ENCODE data around the gene RBFOX1.

Gene RBFOX1

GRCh38 chr16:7613518-7613917, 280.9 kb downstream of the RBFOX1 start:
- Histone ChIP-seq H3K9ac (ENCODE audit: low read depth, low read length, poor library complexity) (no peak overlapping the region), H3K36me3 (replicated peaks in 1 of 2; ENCODE audit: control insufficient read depth in 2 of 2, insufficient read depth in 2 of 2, low read length in 2 of 2) (no peaks in the 10 kb centered on the region), H3K4me1 (ENCODE audit: control insufficient read depth in 2 of 2, insufficient read depth in 1 of 2, low read depth in 1 of 2, low read length in 2 of 2) (no peaks in the 10 kb centered on the region), H3K9me3 (replicated peaks in 1 of 2; ENCODE audit: control insufficient read depth in 2 of 2, insufficient read depth in 1 of 2, low read depth in 1 of 2, low read length in 2 of 2) (no peaks in the 10 kb centered on the region), H2BK12ac (ENCODE audit: low read length) (no peak overlapping the region), H3K14ac (ENCODE audit: low read length) (no peak overlapping the region), H3K18ac (ENCODE audit: low read length) (no peak overlapping the region), H3K23ac (ENCODE audit: low read depth, low read length, poor library complexity) (no peak overlapping the region), H2BK15ac (ENCODE audit: low read length) (no peak overlapping the region), H4K91ac (ENCODE audit: low read depth, low read length, poor library complexity) (no peak overlapping the region), H3K4me2 (ENCODE audit: insufficient read depth, low read length, poor library complexity, severe bottlenecking) (no peak overlapping the region), H3K79me1 (ENCODE audit: low read depth, low read length) (no peaks in the 10 kb centered on the region), H2BK120ac (ENCODE audit: low read depth, low read length) (no peak overlapping the region), H2AK5ac (ENCODE audit: low read depth, low read length) (no peak overlapping the region), H4K8ac (ENCODE audit: low read depth, low read length) (no peak overlapping the region), H3K4me3 (ENCODE audit: low read length in 2 of 2) (no peak overlapping the region), H3K27ac (replicated peaks; ENCODE audit: low read length) (no peak overlapping the region), H3K4ac (ENCODE audit: low read length) (no peak overlapping the region), H2AFZ (ENCODE audit: low read length) (no peak overlapping the region), H2BK5ac (ENCODE audit: low read length) (no peak overlapping the region), H3K27me3 (ENCODE audit: control insufficient read depth in 3 of 3, insufficient read depth in 3 of 3, low read depth in 1 of 3, low read length in 3 of 3) (no peaks in the 10 kb centered on the region)
- DNase-seq (ENCODE audit: low spot score): no peak
- no CpG with 5 or more reads among the region's 2 CpGs for WGBS, 2 donors (ENCODE audit: extremely low coverage in 2 of 2, insufficient read length in 2 of 2, insufficient replicate concordance in 1 of 2)

GRCh38 chr16:7614021-7614795, 281.6 kb downstream of the RBFOX1 start:
- no CpG with 5 or more reads among the region's 7 CpGs for WGBS, 2 donors (ENCODE audit: extremely low coverage in 2 of 2, insufficient read length in 2 of 2, insufficient replicate concordance in 1 of 2)
- no peak overlapping the region for H4K91ac ChIP-seq (ENCODE audit: low read depth, low read length, poor library complexity)
- no peak overlapping the region for H2AK5ac ChIP-seq (ENCODE audit: low read depth, low read length)
- H3K14ac ChIP-seq (ENCODE audit: low read length): no peak overlapping the region
- H3K36me3 ChIP-seq (replicated peaks in 1 of 2; ENCODE audit: control insufficient read depth in 2 of 2, insufficient read depth in 2 of 2, low read length in 2 of 2): no peaks in the 10 kb centered on the region
- H3K79me1 ChIP-seq (ENCODE audit: low read depth, low read length): no peaks in the 10 kb centered on the region
- no peak overlapping the region for H3K18ac ChIP-seq (ENCODE audit: low read length)
- H3K9me3 ChIP-seq (replicated peaks in 1 of 2; ENCODE audit: control insufficient read depth in 2 of 2, insufficient read depth in 1 of 2, low read depth in 1 of 2, low read length in 2 of 2): no peaks in the 10 kb centered on the region
- H3K23ac ChIP-seq (ENCODE audit: low read depth, low read length, poor library complexity): no peak overlapping the region
- no peak overlapping the region for H2AFZ ChIP-seq (ENCODE audit: low read length)
- no peak overlapping the region for H4K8ac ChIP-seq (ENCODE audit: low read depth, low read length)
- no peak overlapping the region for H3K4ac ChIP-seq (ENCODE audit: low read length)
- no peak overlapping the region for H3K4me3 ChIP-seq (ENCODE audit: low read length in 2 of 2)
- no peak overlapping the region for H3K27ac ChIP-seq (replicated peaks; ENCODE audit: low read length)
- no peak for DNase-seq (ENCODE audit: low spot score)
- no peaks in the 10 kb centered on the region for H3K4me1 ChIP-seq (ENCODE audit: control insufficient read depth in 2 of 2, insufficient read depth in 1 of 2, low read depth in 1 of 2, low read length in 2 of 2)
- no peak overlapping the region for H2BK15ac ChIP-seq (ENCODE audit: low read length)
- H3K9ac ChIP-seq (ENCODE audit: low read depth, low read length, poor library complexity): no peak overlapping the region
- no peak overlapping the region for H2BK5ac ChIP-seq (ENCODE audit: low read length)
- no peak overlapping the region for H2BK120ac ChIP-seq (ENCODE audit: low read depth, low read length)
- no peak overlapping the region for H2BK12ac ChIP-seq (ENCODE audit: low read length)
- H3K27me3 ChIP-seq (ENCODE audit: control insufficient read depth in 3 of 3, insufficient read depth in 3 of 3, low read depth in 1 of 3, low read length in 3 of 3): no peaks in the 10 kb centered on the region
- H3K4me2 ChIP-seq (ENCODE audit: insufficient read depth, low read length, poor library complexity, severe bottlenecking): no peak overlapping the region

- Histone ChIP-seq H3K4me2 (ENCODE audit: insufficient read depth, low read length, poor library complexity, severe bottlenecking) (no peak overlapping the region), H2AFZ (ENCODE audit: low read length) (no peak overlapping the region), H2BK12ac (ENCODE audit: low read length) (no peak overlapping the region), H2BK5ac (ENCODE audit: low read length) (no peak overlapping the region), H3K9ac (ENCODE audit: low read depth, low read length, poor library complexity) (no peak overlapping the region), H4K91ac (ENCODE audit: low read depth, low read length, poor library complexity) (no peak overlapping the region), H3K18ac (ENCODE audit: low read length) (no peak overlapping the region), H3K14ac (ENCODE audit: low read length) (no peak overlapping the region), H3K9me3 (replicated peaks in 1 of 2; ENCODE audit: control insufficient read depth in 2 of 2, insufficient read depth in 1 of 2, low read depth in 1 of 2, low read length in 2 of 2) (no peaks in the 10 kb centered on the region), H3K23ac (ENCODE audit: low read depth, low read length, poor library complexity) (no peak overlapping the region), H2BK15ac (ENCODE audit: low read length) (no peak overlapping the region), H3K4ac (ENCODE audit: low read length) (no peak overlapping the region), H3K27me3 (ENCODE audit: control insufficient read depth in 3 of 3, insufficient read depth in 3 of 3, low read depth in 1 of 3, low read length in 3 of 3) (no peaks in the 10 kb centered on the region), H3K36me3 (replicated peaks in 1 of 2; ENCODE audit: control insufficient read depth in 2 of 2, insufficient read depth in 2 of 2, low read length in 2 of 2) (no peaks in the 10 kb centered on the region), H3K79me1 (ENCODE audit: low read depth, low read length) (no peaks in the 10 kb centered on the region), H3K4me1 (ENCODE audit: control insufficient read depth in 2 of 2, insufficient read depth in 1 of 2, low read depth in 1 of 2, low read length in 2 of 2) (no peaks in the 10 kb centered on the region), H3K4me3 (ENCODE audit: low read length in 2 of 2) (no peak overlapping the region), H2BK120ac (ENCODE audit: low read depth, low read length) (no peak overlapping the region), H4K8ac (ENCODE audit: low read depth, low read length) (no peak overlapping the region), H2AK5ac (ENCODE audit: low read depth, low read length) (no peak overlapping the region), H3K27ac (replicated peaks; ENCODE audit: low read length) (no peak overlapping the region)
- no CpG with 5 or more reads among the region's 6 CpGs for WGBS, 2 donors (ENCODE audit: extremely low coverage in 2 of 2, insufficient read length in 2 of 2, insufficient replicate concordance in 1 of 2)
- no peak for DNase-seq (ENCODE audit: low spot score)
These were observed 282.9 kb downstream of the RBFOX1 start for GRCh38 chr16:7615565-7615964.

- WGBS, 2 donors (ENCODE audit: extremely low coverage in 2 of 2, insufficient read length in 2 of 2, insufficient replicate concordance in 1 of 2): no CpG with 5 or more reads among the region's 14 CpGs
- Histone ChIP-seq H3K14ac (ENCODE audit: low read length) (no peak overlapping the region), H3K4ac (ENCODE audit: low read length) (no peak overlapping the region), H2BK15ac (ENCODE audit: low read length) (no peak overlapping the region), H3K18ac (ENCODE audit: low read length) (no peak overlapping the region), H2BK120ac (ENCODE audit: low read depth, low read length) (no peak overlapping the region), H3K4me2 (ENCODE audit: insufficient read depth, low read length, poor library complexity, severe bottlenecking) (no peak overlapping the region), H3K23ac (ENCODE audit: low read depth, low read length, poor library complexity) (no peak overlapping the region), H3K36me3 (replicated peaks in 1 of 2; ENCODE audit: control insufficient read depth in 2 of 2, insufficient read depth in 2 of 2, low read length in 2 of 2) (no peaks in the 10 kb centered on the region), H3K79me1 (ENCODE audit: low read depth, low read length) (no peaks in the 10 kb centered on the region), H4K91ac (ENCODE audit: low read depth, low read length, poor library complexity) (no peak overlapping the region), H3K27me3 (ENCODE audit: control insufficient read depth in 3 of 3, insufficient read depth in 3 of 3, low read depth in 1 of 3, low read length in 3 of 3) (no peaks in the 10 kb centered on the region), H2BK5ac (ENCODE audit: low read length) (no peak overlapping the region), H3K4me1 (ENCODE audit: control insufficient read depth in 2 of 2, insufficient read depth in 1 of 2, low read depth in 1 of 2, low read length in 2 of 2) (no peaks in the 10 kb centered on the region), H4K8ac (ENCODE audit: low read depth, low read length) (no peak overlapping the region), H2AK5ac (ENCODE audit: low read depth, low read length) (no peak overlapping the region), H2AFZ (ENCODE audit: low read length) (no peak overlapping the region), H2BK12ac (ENCODE audit: low read length) (no peak overlapping the region), H3K4me3 (ENCODE audit: low read length in 2 of 2) (no peak overlapping the region), H3K9me3 (replicated peaks in 1 of 2; ENCODE audit: control insufficient read depth in 2 of 2, insufficient read depth in 1 of 2, low read depth in 1 of 2, low read length in 2 of 2) (no peaks in the 10 kb centered on the region), H3K27ac (replicated peaks; ENCODE audit: low read length) (no peak overlapping the region), H3K9ac (ENCODE audit: low read depth, low read length, poor library complexity) (no peak overlapping the region)
- no peak for DNase-seq (ENCODE audit: low spot score)
These were observed 292.5 kb downstream of the RBFOX1 start for GRCh38 chr16:7624871-7625766.
